Stimulated activated naive B cell treated with anti-CD40 and anti-IgM and Interleukin-4, amounts not matched to agents 10 μg/mL and 1 μg/mL and 100 μg/mL, for 72 hours (primary cell): ENCODE measurements around the gene OPALIN.

Experiments used
- ATAC-seq, 2 donors: fragments of 150-1000 bp; cut with Tn5 transposase; replicated peaks; 2 replicates each; pipeline ENCODE4 v1.10.0; 2021; ENCODE audit warnings: moderate library complexity in 1 of 2
- DNase-seq: peaks from one replicate; pipeline ENCODE4 v3.0.0; 2021
- H3K27ac Mint-ChIP-seq: one replicate; pipeline ENCODE4 v1.8.0; 2022; ENCODE audit warnings: mild to moderate bottlenecking, mixed read lengths
- H3K27me3 Mint-ChIP-seq, 2 donors: one replicate each; pipeline ENCODE4 v1.8.0; 2022; ENCODE audit warnings: mixed read lengths in 2 of 2
- H3K36me3 Mint-ChIP-seq, 2 donors: one replicate each; pipeline ENCODE4 v1.8.0; 2022; ENCODE audit warnings: mixed read lengths in 2 of 2, mild to moderate bottlenecking in 1 of 2
- H3K4me1 Mint-ChIP-seq, 2 donors: one replicate each; pipeline ENCODE4 v1.8.0; 2022; ENCODE audit warnings: mixed read lengths in 2 of 2, mild to moderate bottlenecking in 1 of 2
- H3K4me3 Mint-ChIP-seq, 2 donors: one replicate each; pipeline ENCODE4 v1.8.0; 2022; ENCODE audit warnings: mild to moderate bottlenecking in 2 of 2, mixed read lengths in 2 of 2, moderate library complexity in 1 of 2
- H3K9me3 Mint-ChIP-seq, 2 donors: one replicate each; pipeline ENCODE4 v1.8.0; 2022; ENCODE audit warnings: mixed read lengths in 2 of 2, mild to moderate bottlenecking in 1 of 2

The OPALIN gene

GRCh38 chr10:96339383-96339782, 19.4 kb downstream of the OPALIN start:
- no peak for DNase-seq

GRCh38 chr10:96338279-96338925, 20.4 kb downstream of the OPALIN start:
- ATAC-seq (no peak), DNase-seq (no peak)
- no peaks in the 10 kb centered on the region for H3K9me3 Mint-ChIP-seq
- H3K27ac Mint-ChIP-seq, result no peak overlapping the region
- H3K4me3 Mint-ChIP-seq, result no peak overlapping the region
- H3K4me1 Mint-ChIP-seq, result peaks cover 2 to 6% of the 10 kb centered on the region in 2 donors
- H3K36me3 Mint-ChIP-seq, result no peaks in the 10 kb centered on the region
- peaks cover 0 to 4% of the 10 kb centered on the region in 2 donors for H3K27me3 Mint-ChIP-seq

More at GRCh38 chr10:96339383-96339782, 19.4 kb downstream of the OPALIN start:
- H3K27me3 Mint-ChIP-seq, result no peaks in the 10 kb centered on the region
- peaks cover 7 to 16% of the 10 kb centered on the region in 2 donors for H3K4me1 Mint-ChIP-seq
- H3K27ac Mint-ChIP-seq, result no peak overlapping the region
- no peaks in the 10 kb centered on the region for H3K9me3 Mint-ChIP-seq
- H3K4me3 Mint-ChIP-seq, result no peak overlapping the region
- H3K36me3 Mint-ChIP-seq, result no peaks in the 10 kb centered on the region
- ATAC-seq, result no peak

GRCh38 chr10:96337106-96337505, 21.7 kb downstream of the OPALIN start:
- Mint-ChIP-seq H3K4me3 (no peak overlapping the region), H3K27ac (no peak overlapping the region), H3K4me1 (peaks cover 2 to 5% of the 10 kb centered on the region in 2 donors), H3K9me3 (no peaks in the 10 kb centered on the region), H3K27me3 (peaks cover 0 to 13% of the 10 kb centered on the region in 2 donors), H3K36me3 (no peaks in the 10 kb centered on the region)
- DNase-seq (no peak), ATAC-seq (no peak)

GRCh38 chr10:96334616-96335526, 23.9 kb downstream of the OPALIN start:
- H3K27me3 Mint-ChIP-seq, result peaks cover 0 to 13% of the 10 kb centered on the region in 2 donors
- DNase-seq (no peak), ATAC-seq (no peak)
- H3K27ac Mint-ChIP-seq, result no peak overlapping the region
- no peaks in the 10 kb centered on the region for H3K9me3 Mint-ChIP-seq
- no peaks in the 10 kb centered on the region for H3K36me3 Mint-ChIP-seq
- peaks cover 2 to 5% of the 10 kb centered on the region in 2 donors for H3K4me1 Mint-ChIP-seq
- H3K4me3 Mint-ChIP-seq, result no peak overlapping the region

- no peak overlapping the region for H3K27ac Mint-ChIP-seq
- DNase-seq, result no peak
- ATAC-seq, result no peak
- no peak overlapping the region for H3K4me3 Mint-ChIP-seq
- H3K4me1 Mint-ChIP-seq, result peaks cover 2 to 5% of the 10 kb centered on the region in 2 donors
- H3K9me3 Mint-ChIP-seq, result no peaks in the 10 kb centered on the region
- peaks cover 0 to 13% of the 10 kb centered on the region in 2 donors for H3K27me3 Mint-ChIP-seq
- H3K36me3 Mint-ChIP-seq, result no peaks in the 10 kb centered on the region
Observed at GRCh38 chr10:96333101-96333500, 25.7 kb downstream of the OPALIN start.

- ATAC-seq, result no peak
- no peak overlapping the region for H3K27ac Mint-ChIP-seq
- no peaks in the 10 kb centered on the region for H3K36me3 Mint-ChIP-seq
- H3K4me3 Mint-ChIP-seq, result no peak overlapping the region
- DNase-seq, result no peak
- peaks cover 0 to 2% of the 10 kb centered on the region in 2 donors for H3K4me1 Mint-ChIP-seq
- H3K9me3 Mint-ChIP-seq, result no peaks in the 10 kb centered on the region
- H3K27me3 Mint-ChIP-seq, result peaks cover 0 to 20% of the 10 kb centered on the region in 2 donors
Observed at GRCh38 chr10:96327462-96327861, 31.3 kb downstream of the OPALIN start.

GRCh38 chr10:96325719-96326373, 33.0 kb downstream of the OPALIN start:
- ATAC-seq, result peak; percentile 72 to 74
- DNase-seq, result no peak
- H3K4me1 Mint-ChIP-seq, result peaks cover 0 to 2% of the 10 kb centered on the region in 2 donors
- H3K36me3 Mint-ChIP-seq, result no peaks in the 10 kb centered on the region
- no peak overlapping the region for H3K4me3 Mint-ChIP-seq
- H3K27me3 Mint-ChIP-seq, result peaks cover 0 to 17% of the 10 kb centered on the region in 2 donors
- no peak overlapping the region for H3K27ac Mint-ChIP-seq
- no peaks in the 10 kb centered on the region for H3K9me3 Mint-ChIP-seq

GRCh38 chr10:96324447-96324846, 34.4 kb downstream of the OPALIN start:
- no peak for DNase-seq
- Mint-ChIP-seq H3K9me3 (no peaks in the 10 kb centered on the region), H3K27ac (no peak overlapping the region), H3K4me1 (peaks cover 0 to 4% of the 10 kb centered on the region in 2 donors), H3K4me3 (no peak overlapping the region), H3K27me3 (peaks cover 0 to 17% of the 10 kb centered on the region in 2 donors), H3K36me3 (no peaks in the 10 kb centered on the region)
- ATAC-seq, result no peak

GRCh38 chr10:96322275-96322674, 36.5 kb downstream of the OPALIN start:
- Mint-ChIP-seq H3K9me3 (no peaks in the 10 kb centered on the region), H3K4me3 (no peak overlapping the region), H3K27ac (no peak overlapping the region), H3K4me1 (peaks cover 0 to 4% of the 10 kb centered on the region in 2 donors), H3K36me3 (no peaks in the 10 kb centered on the region), H3K27me3 (peaks cover 0 to 13% of the 10 kb centered on the region in 2 donors)
- DNase-seq (no peak), ATAC-seq (no peak)

- DNase-seq (no peak), ATAC-seq (peak; percentile 16 to 38)
- H3K4me3 Mint-ChIP-seq, result no peak overlapping the region
- peaks cover 0 to 11% of the 10 kb centered on the region in 2 donors for H3K27me3 Mint-ChIP-seq
- no peaks in the 10 kb centered on the region for H3K36me3 Mint-ChIP-seq
- H3K27ac Mint-ChIP-seq, result no peak overlapping the region
- H3K9me3 Mint-ChIP-seq, result no peaks in the 10 kb centered on the region
- peaks cover 0 to 4% of the 10 kb centered on the region in 2 donors for H3K4me1 Mint-ChIP-seq
Observed at GRCh38 chr10:96321822-96322221, 37.0 kb downstream of the OPALIN start.

GRCh38 chr10:96319754-96320474, 38.9 kb downstream of the OPALIN start:
- Mint-ChIP-seq H3K4me1 (peaks cover 0 to 5% of the 10 kb centered on the region in 2 donors), H3K27ac (no peak overlapping the region), H3K36me3 (no peaks in the 10 kb centered on the region), H3K4me3 (no peak overlapping the region), H3K27me3 (peaks cover 0 to 14% of the 10 kb centered on the region in 2 donors), H3K9me3 (no peaks in the 10 kb centered on the region)
- no peak for DNase-seq
- ATAC-seq, result no peak

- Mint-ChIP-seq H3K36me3 (no peaks in the 10 kb centered on the region), H3K9me3 (no peaks in the 10 kb centered on the region), H3K4me1 (peaks cover 0 to 9% of the 10 kb centered on the region in 2 donors), H3K27ac (no peak overlapping the region), H3K27me3 (peaks cover 0 to 13% of the 10 kb centered on the region in 2 donors), H3K4me3 (no peak overlapping the region)
- DNase-seq (no peak), ATAC-seq (no peak)
Observed at GRCh38 chr10:96317067-96317833, 41.6 kb downstream of the OPALIN start.

GRCh38 chr10:96313344-96313743, 45.5 kb downstream of the OPALIN start:
- H3K4me1 Mint-ChIP-seq, result peaks cover 0 to 11% of the 10 kb centered on the region in 2 donors
- peaks cover 0 to 17% of the 10 kb centered on the region in 2 donors for H3K27me3 Mint-ChIP-seq
- H3K27ac Mint-ChIP-seq, result no peak overlapping the region
- H3K4me3 Mint-ChIP-seq, result no peak overlapping the region
- no peaks in the 10 kb centered on the region for H3K36me3 Mint-ChIP-seq
- H3K9me3 Mint-ChIP-seq, result no peaks in the 10 kb centered on the region
- no peak for DNase-seq
- ATAC-seq, result no peak
